Myocyte (in vitro differentiated cells): ENCODE data around the gene RIMKLB. TPM values are rescaled to one million over a fixed set of nuclear protein-coding genes. Genes with fewer than 3 reads are reported as not detected.
A peak's percentile ranks its signal among the peaks of the same experiment; 100 is the strongest.
"Not testable (repeated sequence)": the region's sequence is repeated elsewhere in the genome, so short reads cannot be mapped to it uniquely, and the experiment has no call there.

Experiments
- DNase-seq: peaks from one replicate; pipeline ENCODE4 v3.0.0-alpha.2; 2012; ENCODE audit warnings: low read depth
- total RNA-seq: library from RNA; depleted of rRNA; stranded (reverse); fragments of >200 nt; gene quantifications from 2 replicates; pipeline ENCODE4 v1.2.3, GENCODE V29; 2014

The RIMKLB gene
- total RNA-seq, 1 donor from 2014 or later: 39.1 TPM

DNA sequence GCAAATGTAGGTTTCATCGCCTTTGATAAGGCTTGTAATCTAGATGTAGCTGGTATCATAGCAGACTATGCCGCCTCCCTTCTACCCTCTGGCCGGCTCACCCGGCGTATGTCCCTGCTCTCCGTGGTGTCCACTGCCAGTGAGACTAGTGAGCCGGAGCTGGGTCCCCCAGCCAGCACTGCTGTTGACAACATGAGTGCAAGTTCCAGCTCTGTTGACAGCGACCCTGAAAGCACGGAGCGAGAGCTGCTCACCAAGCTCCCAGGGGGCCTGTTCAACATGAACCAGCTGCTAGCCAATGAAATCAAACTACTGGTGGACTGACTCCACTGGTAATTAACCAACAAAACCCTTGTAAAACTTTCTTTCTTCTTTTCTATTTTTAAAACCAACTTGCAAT is 75.7 kb downstream of the RIMKLB start:
- DNase-seq: no peak

- no peak for DNase-seq
These were observed 81.5 kb downstream of the RIMKLB start for GRCh38 chr12:8779281-8779680.

- DNase-seq: no peak
These were observed 82.1 kb downstream of the RIMKLB start for GRCh38 chr12:8779862-8780261.

GRCh38 chr12:8780389-8780788 is 82.6 kb downstream of the RIMKLB start:
- DNase-seq: peak; percentile 30

DNA sequence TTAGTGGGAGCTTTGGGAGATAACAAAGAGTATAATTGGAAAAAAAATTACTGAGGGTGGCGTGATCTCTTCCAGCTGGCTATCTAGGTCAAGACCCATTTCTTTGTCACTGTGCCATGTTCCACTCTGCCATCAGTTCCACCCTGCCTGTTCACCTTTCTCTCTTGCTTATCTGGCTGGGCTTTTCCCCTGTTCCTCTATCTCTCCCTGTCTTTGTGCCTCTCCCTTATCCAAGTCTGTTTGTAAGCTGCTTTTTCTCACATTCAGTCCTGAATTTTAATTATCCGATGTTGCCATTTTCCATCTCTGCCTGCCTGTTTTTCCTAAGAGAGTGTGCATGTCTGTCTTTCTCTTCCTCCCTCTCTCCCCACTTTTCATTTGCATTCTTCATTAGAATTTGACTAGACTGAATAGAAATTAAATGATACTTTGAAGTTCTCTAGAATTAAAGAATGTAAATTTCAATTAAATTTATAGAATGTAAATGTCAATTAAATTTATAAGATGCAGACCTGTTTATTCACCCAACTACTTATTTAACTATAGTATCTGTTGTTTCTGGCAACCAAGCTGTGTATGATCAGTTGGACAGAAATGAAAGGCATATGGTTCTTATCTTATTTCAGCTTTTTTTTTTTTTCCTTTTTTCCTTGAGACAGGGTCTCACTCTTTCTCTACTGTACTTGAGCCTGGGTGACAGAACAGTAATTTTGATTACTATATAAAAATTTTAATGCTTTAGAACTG is 83.8 kb downstream of the RIMKLB start:
- no peak for DNase-seq

GRCh38 chr12:8784290-8784888 is 86.6 kb downstream of the RIMKLB start:
- DNase-seq: no peak

DNA sequence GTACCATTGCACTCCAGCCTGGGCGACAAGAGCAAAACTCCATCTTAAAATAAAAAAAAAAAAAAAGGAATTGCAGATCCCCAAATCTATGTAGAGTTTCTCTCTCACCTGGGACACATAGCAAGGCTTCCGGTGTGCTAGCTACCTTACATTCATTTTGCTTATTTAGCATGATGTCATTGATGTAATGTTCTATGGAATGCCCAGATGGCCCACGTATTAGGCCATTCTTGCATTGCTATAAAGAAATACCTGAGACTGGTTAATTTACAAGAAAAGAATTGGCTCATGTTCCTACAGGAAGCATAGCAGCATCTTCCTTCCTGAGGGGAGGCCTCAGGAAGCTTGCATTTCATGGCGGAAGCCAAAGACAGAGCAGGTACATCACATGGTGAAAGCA is 87.7 kb downstream of the RIMKLB start:
- DNase-seq: no peak

DNA sequence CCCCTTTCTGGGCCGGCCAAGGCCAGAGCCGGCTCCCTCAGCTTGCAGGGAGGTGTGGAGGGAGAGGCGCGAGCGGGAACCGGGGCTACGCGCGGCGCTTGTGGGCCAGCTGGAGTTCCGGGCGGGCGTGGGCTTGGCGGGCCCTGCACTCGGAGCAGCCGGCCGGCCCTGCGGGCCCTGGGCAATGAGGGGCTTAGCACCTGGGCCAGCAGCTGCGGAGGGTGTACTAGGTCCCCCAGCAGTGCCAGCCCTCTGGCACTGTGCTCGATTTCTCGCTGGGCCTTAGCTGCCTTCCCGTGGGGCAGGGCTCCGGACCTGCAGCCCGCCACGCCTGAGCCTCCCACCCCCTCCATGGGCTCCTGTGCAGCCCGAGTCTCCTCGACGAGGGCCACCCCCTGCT is 89.4 kb downstream of the RIMKLB start:
- DNase-seq: not testable (repeated sequence)

GRCh38 chr12:8788706-8789105 is 90.9 kb downstream of the RIMKLB start:
- not testable (repeated sequence) for DNase-seq

- not testable (repeated sequence) for DNase-seq
These were observed 91.7 kb downstream of the RIMKLB start for GRCh38 chr12:8789341-8790013.

DNA sequence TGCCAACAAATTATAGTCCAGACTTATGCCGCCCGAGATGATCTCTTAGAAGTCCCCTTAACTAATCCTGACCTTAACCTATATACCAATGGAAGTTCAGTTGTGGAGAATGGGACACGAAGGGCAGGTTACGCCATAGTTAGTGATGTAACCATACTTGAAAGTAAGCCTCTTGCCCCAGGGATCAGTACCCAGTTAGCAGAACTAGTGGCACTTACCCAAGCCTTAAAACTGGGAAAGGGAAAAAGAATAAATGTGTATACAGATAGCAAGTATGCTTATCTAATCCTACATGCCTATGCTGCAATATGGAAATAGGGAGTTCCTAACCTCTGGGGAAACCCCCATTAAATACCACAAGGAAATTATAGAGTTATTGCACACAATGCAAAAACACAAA is 95.4 kb downstream of the RIMKLB start:
- DNase-seq: not testable (repeated sequence)

DNA sequence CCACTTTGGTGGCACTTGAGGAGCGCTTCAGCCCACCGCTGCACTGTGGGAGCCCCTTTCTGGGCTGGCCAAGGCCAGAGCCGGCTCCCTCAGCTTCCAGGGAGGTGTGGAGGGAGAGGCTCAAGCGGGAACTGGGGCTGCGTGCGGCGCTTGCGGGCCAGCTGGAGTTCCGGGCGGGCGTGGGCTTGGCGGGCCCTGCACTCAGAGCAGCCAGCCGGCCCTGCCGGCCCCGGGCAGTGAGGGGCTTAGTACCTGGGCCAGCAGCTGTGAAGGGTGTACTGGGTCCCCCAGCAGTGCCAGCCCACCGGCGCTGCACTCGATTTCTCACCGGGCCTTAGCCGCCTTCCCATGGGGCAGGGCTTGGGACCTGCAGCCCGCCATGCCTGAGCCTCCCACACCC is 96.8 kb downstream of the RIMKLB start:
- DNase-seq: not testable (repeated sequence)

DNA sequence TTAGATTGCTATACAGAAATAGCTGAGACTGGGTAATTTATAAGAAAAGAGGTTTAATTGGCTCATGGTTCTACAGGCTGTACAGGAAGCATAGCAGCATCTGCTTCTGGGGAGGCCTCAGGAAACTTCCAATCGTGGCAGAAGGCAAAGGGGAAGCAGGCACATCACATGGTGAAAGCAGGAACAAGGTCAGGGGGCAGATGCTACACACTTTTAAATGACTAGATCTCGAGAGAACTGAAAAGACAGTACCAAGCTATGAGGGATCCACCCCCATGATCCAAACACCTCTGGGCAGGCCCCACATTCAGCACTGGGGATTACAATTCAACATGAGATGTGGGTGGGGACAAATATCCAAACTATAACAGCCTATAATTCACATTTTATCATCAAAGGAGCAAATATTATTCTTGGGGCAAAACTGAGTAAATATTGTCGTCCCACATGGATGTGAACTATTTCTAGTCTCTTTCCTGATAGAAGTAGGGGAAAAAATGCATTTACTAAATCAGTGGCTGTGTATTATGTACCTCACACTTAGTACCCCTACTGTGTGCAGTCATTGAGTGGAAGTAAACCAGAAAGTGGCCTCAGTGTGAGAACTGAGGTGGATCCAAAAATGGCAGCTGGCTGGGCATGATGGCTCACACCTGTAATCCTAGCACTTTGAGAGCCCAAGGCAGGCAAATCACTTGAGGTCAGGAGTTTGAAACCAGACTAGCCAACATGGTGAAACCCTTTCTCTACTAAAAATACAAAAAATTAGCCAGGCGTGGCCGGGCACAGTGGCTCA is 99.2 kb downstream of the RIMKLB start:
- DNase-seq: no peak

- not testable (repeated sequence) for DNase-seq
These were observed 103.4 kb downstream of the RIMKLB start for GRCh38 chr12:8801213-8801612.

DNA sequence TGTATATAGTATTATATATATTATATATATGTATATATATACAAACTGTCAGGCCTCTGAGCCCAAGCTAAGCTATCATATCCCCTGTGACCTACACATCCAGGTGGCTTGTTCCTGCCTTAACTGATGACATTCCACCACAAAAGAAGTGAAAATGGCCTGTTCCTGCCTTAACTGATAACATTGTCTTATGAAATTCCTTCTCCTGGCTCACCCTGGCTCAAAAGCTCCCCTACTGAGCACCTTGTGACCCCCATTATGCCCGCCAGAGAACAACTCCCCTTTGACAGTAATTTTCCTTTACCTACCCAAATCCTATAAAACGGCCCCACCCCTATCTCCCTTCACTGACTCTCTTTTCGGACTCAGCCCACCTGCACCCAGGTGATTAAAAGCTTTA is 107.0 kb downstream of the RIMKLB start:
- DNase-seq: not testable (repeated sequence)

GRCh38 chr12:8805487-8805886 is 107.7 kb downstream of the RIMKLB start:
- DNase-seq: not testable (repeated sequence)

DNA sequence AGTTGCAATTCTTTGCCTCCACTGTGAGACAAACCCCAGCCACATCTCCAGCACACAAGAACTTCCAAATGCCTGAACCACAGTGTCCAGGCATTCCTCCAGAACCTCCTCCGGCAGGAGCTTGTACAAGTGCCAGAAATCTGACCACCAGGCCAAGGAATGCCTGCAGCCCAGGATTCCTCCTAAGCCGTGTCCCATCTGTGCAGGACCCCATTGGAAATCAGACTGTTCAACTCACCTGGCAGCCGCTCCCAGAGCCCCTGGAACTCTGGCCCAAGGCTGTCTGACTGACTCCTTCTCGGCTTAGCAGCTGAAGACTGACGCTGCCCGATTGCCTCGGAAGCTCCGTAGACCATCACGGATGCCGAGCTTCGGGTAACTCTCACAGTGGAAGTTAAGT is 109.3 kb downstream of the RIMKLB start:
- peak; percentile 13 for DNase-seq

GRCh38 chr12:8810112-8810511 is 112.3 kb downstream of the RIMKLB start:
- DNase-seq: not testable (repeated sequence)

GRCh38 chr12:8813572-8814357 is 116.0 kb downstream of the RIMKLB start:
- DNase-seq: no peak

- DNase-seq: no peak
These were observed 118.8 kb downstream of the RIMKLB start for GRCh38 chr12:8816448-8817050.
